ENCODE results near the gene FGFR1OP2. TPM values are rescaled to one million over a fixed set of nuclear protein-coding genes. Genes with fewer than 3 reads are reported as not detected.

FGFR1OP2 gene
- total and polyA plus RNA-seq, 12 donors, result 43.5 to 154 (median 71.2) TPM

GRCh38 chr12:27014085-27014858 is 76.0 kb downstream of the FGFR1OP2 start, which contains the start of gene TM7SF3:
Gene TM7SF3 (minus strand): TSS chr12:27014384. CDS start chr12:27014168, 216 bp downstream.
- Histone ChIP-seq H3K9me3 (replicated peaks in 1 of 3) (no peaks in the 10 kb centered on the region), H3K4me1 (replicated peaks in 1 of 2) (peaks cover 33 to 55% of the 10 kb centered on the region in 2 donors), H3K36me3 (replicated peaks in 1 of 2) (no peaks in the 10 kb centered on the region), H3K27ac (peak within 1 kb of the TSS; percentile 64 to 95 (median 91)), H3K4me3 (peak within 1 kb of the TSS; percentile 42 to 80 (median 70)), H3K27me3 (no peaks in the 10 kb centered on the region)
- TF ChIP-seq POLR2A (IDR thresholded peaks at IDR 0.05) (peak in 1 of 2 donors; percentile 59), CTCF (IDR thresholded peaks at IDR 0.05) (peak; percentile 52 to 99 (median 86))
- intact Hi-C loops (cut with DNase I), result loop anchor here (10.0 kb wide), 4 partner anchors 79 to 291 kb away; partner anchors contain the start of genes FGFR1OP2 (in 1 of the 2) and INTS13 (in 1 of the 2)
- peak; percentile 92 to 95 (median 94) for DNase-seq
- WGBS, 4 donors, result 0 to 2% (median 1%) methylated on average over 10 to 71 of the region's 71 CpGs

- TF ChIP-seq POLR2A (IDR thresholded peaks at IDR 0.05), result no peak
- TF ChIP-seq CTCF (IDR thresholded peaks at IDR 0.05), result no peak
- Histone ChIP-seq H3K36me3 (replicated peaks in 1 of 2) (no peaks in the 10 kb centered on the region), H3K27me3 (no peaks in the 10 kb centered on the region), H3K4me3 (peak overlapping the region in 3 of 4 donors; percentile 58 to 77 (median 62)), H3K27ac (peak overlapping the region; percentile 64 to 95 (median 91)), H3K9me3 (replicated peaks in 1 of 3) (no peaks in the 10 kb centered on the region), H3K4me1 (replicated peaks in 1 of 2) (peaks cover 31 to 52% of the 10 kb centered on the region in 2 donors)
- intact Hi-C loops (cut with DNase I), result loop anchor here (10.0 kb wide), 4 partner anchors 80 to 290 kb away; partner anchors contain the start of genes FGFR1OP2 (in 1 of the 2) and INTS13 (in 1 of the 2)
- 33 to 38% (median 36%) methylated on average over 12 of the region's 12 CpGs for WGBS, 4 donors
- DNase-seq, result peak in 1 of 7 donors; percentile 36
Observed at GRCh38 chr12:27014859-27015729, 76.8 kb downstream of the FGFR1OP2 start.

- Histone ChIP-seq H3K36me3 (replicated peaks in 1 of 2) (no peaks in the 10 kb centered on the region), H3K4me1 (replicated peaks in 1 of 2) (peaks cover 29 to 46% of the 10 kb centered on the region in 2 donors), H3K9me3 (replicated peaks in 1 of 3) (no peaks in the 10 kb centered on the region), H3K4me3 (no peak overlapping the region), H3K27me3 (no peaks in the 10 kb centered on the region), H3K27ac (peak overlapping the region in 3 of 5 donors; percentile 91 to 95 (median 93))
- WGBS, 4 donors, result 1 to 4% (median 3%) methylated on average over 2 of the region's 2 CpGs
- intact Hi-C loops (cut with DNase I), result loop anchor here (10.0 kb wide), 4 partner anchors 81 to 289 kb away; partner anchors contain the start of genes FGFR1OP2 (in 1 of the 2) and INTS13 (in 1 of the 2)
- no peak for DNase-seq
- no peak for TF ChIP-seq POLR2A (IDR thresholded peaks at IDR 0.05)
- TF ChIP-seq CTCF (IDR thresholded peaks at IDR 0.05), result peak; percentile 16 to 63 (median 44)
Observed at GRCh38 chr12:27015730-27016076, 77.4 kb downstream of the FGFR1OP2 start.

Other genes starting within 250 kb of the FGFR1OP2 start
- 100 to 1,000 TPM in 1 of 9 donors, 10 to 100 TPM in 8; 50.8 to 144 (median 74.8) TPM for gene ITPR2, start 105.3 kb upstream of the FGFR1OP2 start, total RNA-seq
- gene ITPR2, start 105.3 kb upstream of the FGFR1OP2 start, polyA plus RNA-seq, result 10 to 100 TPM in 2 of 3 donors, 1 to 10 TPM in 1; 5.1 to 23.9 (median 10.4) TPM
- gene INTS13, start 489 bp upstream of the FGFR1OP2 start, total RNA-seq, result 10 to 100 TPM; 22.7 to 54.4 (median 33.0) TPM
- 10 to 100 TPM; 49.2 to 67.9 (median 52.7) TPM for gene INTS13, start 489 bp upstream of the FGFR1OP2 start, polyA plus RNA-seq
- gene TM7SF3, start 75.9 kb downstream of the FGFR1OP2 start, total RNA-seq, result 100 to 1,000 TPM in 1 of 9 donors, 10 to 100 TPM in 8; 37.7 to 197 (median 87.6) TPM
- gene TM7SF3, start 75.9 kb downstream of the FGFR1OP2 start, polyA plus RNA-seq, result 10 to 100 TPM; 12.3 to 64.0 (median 29.4) TPM
- gene MED21, start 84.1 kb downstream of the FGFR1OP2 start, total RNA-seq, result 100 to 1,000 TPM in 1 of 9 donors, 10 to 100 TPM in 8; 40.2 to 111 (median 66.1) TPM
- 10 to 100 TPM; 41.2 to 84.1 (median 42.8) TPM for gene MED21, start 84.1 kb downstream of the FGFR1OP2 start, polyA plus RNA-seq
- not detected for gene C12orf71, start 144.1 kb downstream of the FGFR1OP2 start, total RNA-seq
- gene C12orf71, start 144.1 kb downstream of the FGFR1OP2 start, polyA plus RNA-seq, result not detected

Data from adrenal gland (tissue), 12 donors.